ENCODE results near the gene SDR39U1. TPM values are rescaled to one million over a fixed set of nuclear protein-coding genes. Genes with fewer than 3 reads are reported as not detected.

SDR39U1 gene
- total RNA-seq, 2 experiments from 2014 or later, result 43.6 to 55.5 TPM

DNA sequence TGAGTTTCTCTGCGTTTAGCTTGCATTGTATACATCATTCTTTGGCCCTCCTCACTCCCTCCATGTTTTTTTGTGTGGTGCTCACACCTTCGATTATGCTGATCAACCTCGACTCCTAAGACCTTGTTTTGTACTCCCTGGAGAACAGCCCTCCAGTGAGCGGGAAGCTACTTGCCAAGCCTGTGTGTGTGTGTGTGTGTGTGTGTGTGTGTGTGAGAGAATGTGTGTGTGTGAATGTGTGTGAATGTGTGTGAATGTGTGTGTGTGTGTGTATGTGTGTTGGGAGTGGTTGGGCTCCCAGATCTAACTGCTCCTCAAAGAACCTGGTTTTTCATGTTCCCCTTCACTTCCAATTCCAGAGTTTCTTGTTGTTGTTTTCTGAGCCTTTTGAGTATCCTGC is 37.8 kb downstream of the SDR39U1 start:
- H3K4me1 Mint-ChIP-seq (ENCODE audit: low read depth), result no peaks in the 10 kb centered on the region
- CTCF ChIA-PET, result interaction anchor here (1.0 to 1.8 kb wide), 3 partner anchors 19 to 71 kb away, joined by 3 to 7 read pairs (median 4); no protein-coding TSS in a partner anchor
- intact Hi-C loops (cut with micrococcal nuclease), result no loop called here

DNA sequence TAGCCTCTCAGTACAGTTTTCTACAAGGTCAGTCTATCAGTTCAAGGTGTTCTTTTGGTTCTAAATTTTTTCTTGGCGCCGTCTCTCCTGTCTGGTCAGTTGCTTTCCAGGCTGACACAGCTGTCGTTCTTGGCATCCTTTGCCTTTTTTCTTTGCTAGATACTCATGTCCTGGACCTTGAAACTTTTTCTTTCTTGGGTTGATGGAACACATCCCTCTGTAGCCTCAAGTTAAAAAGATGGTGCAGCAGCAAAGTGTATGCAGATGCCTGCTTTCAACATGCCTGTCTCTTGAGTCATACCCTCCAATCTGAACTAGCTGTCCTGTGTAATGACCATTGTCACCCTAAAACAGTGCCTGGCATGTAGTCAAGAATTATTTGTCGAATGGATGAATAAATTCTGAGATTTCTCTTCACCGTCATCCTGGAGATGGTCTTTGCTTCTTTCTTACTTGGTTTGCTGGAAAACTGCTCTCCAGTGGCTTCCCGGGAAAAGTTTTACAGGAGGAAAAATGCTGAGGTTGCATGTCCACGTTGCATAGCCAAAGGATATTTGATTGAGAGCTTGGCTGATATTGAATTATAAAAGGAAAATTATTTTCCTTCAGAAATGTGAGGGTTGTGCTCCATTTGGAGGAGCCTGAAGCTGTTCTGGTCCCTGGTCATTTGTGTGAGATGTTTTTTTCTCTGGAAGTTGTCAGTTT is 39.1 kb downstream of the SDR39U1 start:
- POLR2A ChIA-PET, result no interaction called here
- no peak for ATAC-seq
- TF ChIP-seq, protein P1, sequence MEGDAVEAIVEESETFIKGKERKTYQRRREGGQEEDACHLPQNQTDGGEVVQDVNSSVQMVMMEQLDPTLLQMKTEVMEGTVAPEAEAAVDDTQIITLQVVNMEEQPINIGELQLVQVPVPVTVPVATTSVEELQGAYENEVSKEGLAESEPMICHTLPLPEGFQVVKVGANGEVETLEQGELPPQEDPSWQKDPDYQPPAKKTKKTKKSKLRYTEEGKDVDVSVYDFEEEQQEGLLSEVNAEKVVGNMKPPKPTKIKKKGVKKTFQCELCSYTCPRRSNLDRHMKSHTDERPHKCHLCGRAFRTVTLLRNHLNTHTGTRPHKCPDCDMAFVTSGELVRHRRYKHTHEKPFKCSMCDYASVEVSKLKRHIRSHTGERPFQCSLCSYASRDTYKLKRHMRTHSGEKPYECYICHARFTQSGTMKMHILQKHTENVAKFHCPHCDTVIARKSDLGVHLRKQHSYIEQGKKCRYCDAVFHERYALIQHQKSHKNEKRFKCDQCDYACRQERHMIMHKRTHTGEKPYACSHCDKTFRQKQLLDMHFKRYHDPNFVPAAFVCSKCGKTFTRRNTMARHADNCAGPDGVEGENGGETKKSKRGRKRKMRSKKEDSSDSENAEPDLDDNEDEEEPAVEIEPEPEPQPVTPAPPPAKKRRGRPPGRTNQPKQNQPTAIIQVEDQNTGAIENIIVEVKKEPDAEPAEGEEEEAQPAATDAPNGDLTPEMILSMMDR (IDR thresholded peaks at IDR 0.05), result no peak

More for the DNA sequence above, 37.8 kb downstream of the SDR39U1 start:
- no peak overlapping the region for H3K27ac Mint-ChIP-seq
- TF ChIP-seq, protein P1 (IDR thresholded peaks at IDR 0.05), result no peak
- POLR2A ChIA-PET, result interaction anchor here (0.7 kb wide), 1 partner anchor 23 kb away, joined by 3 read pairs; no protein-coding TSS in a partner anchor
- no peak overlapping the region for H3K4me3 Mint-ChIP-seq
- no peaks in the 10 kb centered on the region for H3K9me3 Mint-ChIP-seq
- no peaks in the 10 kb centered on the region for H3K36me3 Mint-ChIP-seq (ENCODE audit: low read depth)
- DNase-seq (no peak), ATAC-seq (no peak)
- H3K27me3 Mint-ChIP-seq, result peaks cover 10% of the 10 kb centered on the region

GRCh38 chr14:24401810-24402702 is 40.5 kb downstream of the SDR39U1 start:
- Mint-ChIP-seq H3K4me3 (no peak overlapping the region), H3K4me1 (ENCODE audit: low read depth) (peaks cover 3% of the 10 kb centered on the region), H3K27ac (no peak overlapping the region), H3K9me3 (no peaks in the 10 kb centered on the region), H3K36me3 (ENCODE audit: low read depth) (no peaks in the 10 kb centered on the region), H3K27me3 (peaks cover 12% of the 10 kb centered on the region)
- DNase-seq (no peak), ATAC-seq (no peak)
- POLR2A ChIA-PET, result no interaction called here
- CTCF ChIA-PET, result interaction anchor here (1.3 to 3.9 kb wide), 3 partner anchors 29 to 69 kb away, joined by 5 to 15 read pairs (median 5); no protein-coding TSS in a partner anchor
- TF ChIP-seq, protein P1 (IDR thresholded peaks at IDR 0.05), result no peak
- intact Hi-C loops (cut with micrococcal nuclease), result no loop called here

More for the DNA sequence above, 39.1 kb downstream of the SDR39U1 start:
- Mint-ChIP-seq H3K4me3 (no peak overlapping the region), H3K27me3 (peaks cover 12% of the 10 kb centered on the region), H3K36me3 (ENCODE audit: low read depth) (no peaks in the 10 kb centered on the region), H3K27ac (no peak overlapping the region), H3K9me3 (no peaks in the 10 kb centered on the region), H3K4me1 (ENCODE audit: low read depth) (peaks cover 3% of the 10 kb centered on the region)
- intact Hi-C loops (cut with micrococcal nuclease), result no loop called here
- CTCF ChIA-PET, result interaction anchor here (1.8 kb wide), 1 partner anchor 28 kb away, joined by 7 read pairs; no protein-coding TSS in a partner anchor
- no peak for DNase-seq

GRCh38 chr14:24399999-24400718 is 42.4 kb downstream of the SDR39U1 start:
- Mint-ChIP-seq H3K27ac (no peak overlapping the region), H3K4me3 (no peak overlapping the region), H3K9me3 (no peaks in the 10 kb centered on the region), H3K4me1 (ENCODE audit: low read depth) (peaks cover 3% of the 10 kb centered on the region), H3K27me3 (peaks cover 10% of the 10 kb centered on the region), H3K36me3 (ENCODE audit: low read depth) (no peaks in the 10 kb centered on the region)
- TF ChIP-seq, protein P1 (IDR thresholded peaks at IDR 0.05), result no peak
- ATAC-seq, result no peak
- ChIA-PET POLR2A (interaction anchor here (1.3 kb wide), 1 partner anchor 14 kb away, joined by 4 read pairs; no protein-coding TSS in a partner anchor), CTCF (interaction anchor here (0.8 to 3.9 kb wide), 4 partner anchors 9 to 67 kb away, joined by 3 to 15 read pairs (median 6); no protein-coding TSS in a partner anchor)
- intact Hi-C loops (cut with micrococcal nuclease), result no loop called here
- DNase-seq, result no peak

Data from activated CD8-positive, alpha-beta T cell treated with anti-CD3 and anti-CD28 coated beads for 36 hours (primary cell).